SK-N-SH treated with all-trans-retinoic acid at 6 μM for 48 hours (cell line): ENCODE data around the gene TMEM212.

Experiments used
- ATAC-seq: fragments of 200-7000 bp; cut with Tn5 transposase; 3 replicates; pipeline ENCODE4 v1.9.1; 2020; ENCODE audit warnings: mild to moderate bottlenecking, moderate library complexity
- ARNTL ChIP-seq: fragments of 450-650 bp; formaldehyde crosslinking; IDR thresholded peaks from 2 replicates; pipeline ENCODE4 v1.5.0; 2020; ENCODE audit warnings: low read depth, mild to moderate bottlenecking, moderate library complexity, borderline replicate concordance
- BACH2 ChIP-seq: fragments of 250-450 bp; sonication (Bioruptor Pico); IDR thresholded peaks from 2 replicates; pipeline ENCODE4 v1.9.0; 2021; ENCODE audit warnings: mild to moderate bottlenecking, borderline replicate concordance
- CSDC2 ChIP-seq: fragments of 250-450 bp; sonication (Bioruptor Pico); IDR thresholded peaks from 2 replicates; pipeline ENCODE4 v1.5.0; 2020; ENCODE audit warnings: mild to moderate bottlenecking, moderate library complexity
- CSRNP3 ChIP-seq: fragments of 250-450 bp; sonication (Bioruptor Pico); IDR thresholded peaks from 2 replicates; pipeline ENCODE4 v1.5.1; 2021; ENCODE audit warnings: mild to moderate bottlenecking, moderate library complexity
- ESRRG ChIP-seq: fragments of 250-450 bp; sonication (Bioruptor Pico); IDR thresholded peaks from 2 replicates; pipeline ENCODE4 v1.6.1; 2021; ENCODE audit warnings: mild to moderate bottlenecking
- GLIS3 ChIP-seq: fragments of 250-450 bp; sonication (Bioruptor Pico); IDR thresholded peaks from 2 replicates; pipeline ENCODE4 v1.5.0; 2020; ENCODE audit warnings: mild to moderate bottlenecking, moderate library complexity
- ISL1 ChIP-seq: fragments of 250-450 bp; sonication (Bioruptor Pico); IDR thresholded peaks from 2 replicates; pipeline ENCODE4 v2.1.2; 2022; ENCODE audit warnings: mild to moderate bottlenecking, moderate library complexity
- OSR1 ChIP-seq: fragments of 250-450 bp; sonication (Bioruptor Pico); IDR thresholded peaks from 2 replicates; pipeline ENCODE4 v1.8.0; 2022; ENCODE audit warnings: moderate library complexity, mild to moderate bottlenecking, inconsistent platforms
- POU6F1 ChIP-seq: fragments of 250-450 bp; sonication (Bioruptor Pico); IDR thresholded peaks from 2 replicates; pipeline ENCODE4 v1.8.0; 2021; ENCODE audit warnings: low read depth, mild to moderate bottlenecking, moderate library complexity, borderline replicate concordance
- PPARA ChIP-seq: fragments of 250-450 bp; sonication (Bioruptor Pico); IDR thresholded peaks from 2 replicates; pipeline ENCODE4 v1.5.0; 2020; ENCODE audit warnings: mild to moderate bottlenecking, borderline replicate concordance
- RARB ChIP-seq: fragments of 250-450 bp; sonication (Bioruptor Pico); IDR thresholded peaks from 2 replicates; pipeline ENCODE4 v1.8.0; 2021; ENCODE audit warnings: mild to moderate bottlenecking, moderate library complexity
- SNAI2 ChIP-seq: fragments of 250-450 bp; sonication (Bioruptor Pico); IDR thresholded peaks from 2 replicates; pipeline ENCODE4 v1.5.0; 2020; ENCODE audit warnings: mild to moderate bottlenecking, moderate library complexity
- TCF4 ChIP-seq: fragments of 250-450 bp; sonication (Bioruptor Pico); IDR thresholded peaks from 2 replicates; pipeline ENCODE4 v1.8.0; 2021; ENCODE audit warnings: mild to moderate bottlenecking, moderate library complexity, borderline replicate concordance
- TOX ChIP-seq: fragments of 250-450 bp; sonication (Bioruptor Pico); IDR thresholded peaks from 2 replicates; pipeline ENCODE4 v1.8.0; 2021; ENCODE audit warnings: mild to moderate bottlenecking, moderate library complexity, borderline replicate concordance
- ZC3H10 ChIP-seq: fragments of 250-450 bp; sonication (Bioruptor Pico); IDR thresholded peaks from 2 replicates; pipeline ENCODE4 v1.5.1; 2021; ENCODE audit warnings: mild to moderate bottlenecking, moderate library complexity
- ZFP3 ChIP-seq: fragments of 250-450 bp; sonication (Bioruptor Pico); IDR thresholded peaks from 2 replicates; pipeline ENCODE4 v1.5.0; 2020; ENCODE audit warnings: mild to moderate bottlenecking, moderate library complexity
- ZFP30 ChIP-seq: fragments of 450-650 bp; formaldehyde crosslinking; IDR thresholded peaks from 2 replicates; pipeline ENCODE4 v1.5.0; 2022; ENCODE audit warnings: mild to moderate bottlenecking, moderate library complexity
- ZNF565 ChIP-seq: fragments of 450-650 bp; formaldehyde crosslinking; conservative IDR thresholded peaks from 2 replicates; pipeline ENCODE4 v1.5.0; 2020; ENCODE audit warnings: low read depth, mild to moderate bottlenecking, moderate library complexity
- ZNF70 ChIP-seq: fragments of 450-650 bp; formaldehyde crosslinking; IDR thresholded peaks from 2 replicates; pipeline ENCODE4 v1.5.0; 2020; ENCODE audit warnings: mild to moderate bottlenecking, moderate library complexity
- ZNF8 ChIP-seq: fragments of 450-650 bp; formaldehyde crosslinking; IDR thresholded peaks from 2 replicates; pipeline ENCODE4 v1.5.0; 2020; ENCODE audit warnings: mild to moderate bottlenecking, moderate library complexity
- TF ChIP-seq, protein P1 (sequence below): fragments of 250-450 bp; sonication (Bioruptor Pico); IDR thresholded peaks from 2 replicates; pipeline ENCODE4 v1.5.0; 2020; ENCODE audit warnings: mild to moderate bottlenecking, moderate library complexity
- TF ChIP-seq, protein P2 (sequence below): fragments of 250-450 bp; sonication (Bioruptor Pico); IDR thresholded peaks from 2 replicates; pipeline ENCODE4 v1.8.0; 2020; ENCODE audit warnings: mild to moderate bottlenecking, moderate library complexity, borderline replicate concordance

TMEM212 gene

GRCh38 chr3:171844873-171845272 lies 1.7 kb downstream of the TMEM212 start:
- ATAC-seq, result no peak
- TF ChIP-seq PPARA, result no peak
- TF ChIP-seq TCF4 (CRISPR knock-in tag), result no peak
- no peak for TF ChIP-seq TOX (CRISPR knock-in tag)
- TF ChIP-seq ESRRG (CRISPR knock-in tag), result no peak
- no peak for TF ChIP-seq OSR1 (CRISPR knock-in tag)
- no peak for TF ChIP-seq ZNF70 (CRISPR knock-in tag)
- no peak for TF ChIP-seq ZNF565
- no peak for TF ChIP-seq ZC3H10 (CRISPR knock-in tag)
- TF ChIP-seq ZNF8 (CRISPR knock-in tag), result no peak

- ATAC-seq, result no peak
- no peak for TF ChIP-seq ZNF565
- no peak for TF ChIP-seq BACH2
- TF ChIP-seq, protein P1, sequence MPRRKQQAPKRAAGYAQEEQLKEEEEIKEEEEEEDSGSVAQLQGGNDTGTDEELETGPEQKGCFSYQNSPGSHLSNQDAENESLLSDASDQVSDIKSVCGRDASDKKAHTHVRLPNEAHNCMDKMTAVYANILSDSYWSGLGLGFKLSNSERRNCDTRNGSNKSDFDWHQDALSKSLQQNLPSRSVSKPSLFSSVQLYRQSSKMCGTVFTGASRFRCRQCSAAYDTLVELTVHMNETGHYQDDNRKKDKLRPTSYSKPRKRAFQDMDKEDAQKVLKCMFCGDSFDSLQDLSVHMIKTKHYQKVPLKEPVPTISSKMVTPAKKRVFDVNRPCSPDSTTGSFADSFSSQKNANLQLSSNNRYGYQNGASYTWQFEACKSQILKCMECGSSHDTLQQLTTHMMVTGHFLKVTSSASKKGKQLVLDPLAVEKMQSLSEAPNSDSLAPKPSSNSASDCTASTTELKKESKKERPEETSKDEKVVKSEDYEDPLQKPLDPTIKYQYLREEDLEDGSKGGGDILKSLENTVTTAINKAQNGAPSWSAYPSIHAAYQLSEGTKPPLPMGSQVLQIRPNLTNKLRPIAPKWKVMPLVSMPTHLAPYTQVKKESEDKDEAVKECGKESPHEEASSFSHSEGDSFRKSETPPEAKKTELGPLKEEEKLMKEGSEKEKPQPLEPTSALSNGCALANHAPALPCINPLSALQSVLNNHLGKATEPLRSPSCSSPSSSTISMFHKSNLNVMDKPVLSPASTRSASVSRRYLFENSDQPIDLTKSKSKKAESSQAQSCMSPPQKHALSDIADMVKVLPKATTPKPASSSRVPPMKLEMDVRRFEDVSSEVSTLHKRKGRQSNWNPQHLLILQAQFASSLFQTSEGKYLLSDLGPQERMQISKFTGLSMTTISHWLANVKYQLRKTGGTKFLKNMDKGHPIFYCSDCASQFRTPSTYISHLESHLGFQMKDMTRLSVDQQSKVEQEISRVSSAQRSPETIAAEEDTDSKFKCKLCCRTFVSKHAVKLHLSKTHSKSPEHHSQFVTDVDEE (CRISPR knock-in tag), result no peak
- no peak for TF ChIP-seq ZFP30 (CRISPR knock-in tag)
- TF ChIP-seq TOX (CRISPR knock-in tag), result no peak
These were observed 2.5 kb downstream of the TMEM212 start for GRCh38 chr3:171845481-171846284.

GRCh38 chr3:171846597-171846996 lies 3.4 kb downstream of the TMEM212 start:
- no peak for ATAC-seq
- TF ChIP-seq ZFP3 (CRISPR knock-in tag), result no peak
- TF ChIP-seq BACH2, result no peak
- no peak for TF ChIP-seq ARNTL
- TF ChIP-seq ZNF70 (CRISPR knock-in tag), result no peak
- no peak for TF ChIP-seq GLIS3 (CRISPR knock-in tag)
- TF ChIP-seq OSR1 (CRISPR knock-in tag), result no peak
- TF ChIP-seq CSDC2, result no peak
- TF ChIP-seq ISL1, result no peak
- no peak for TF ChIP-seq ZNF8 (CRISPR knock-in tag)
- no peak for TF ChIP-seq SNAI2 (CRISPR knock-in tag)
- TF ChIP-seq ZNF565, result no peak
- TF ChIP-seq, protein P2, sequence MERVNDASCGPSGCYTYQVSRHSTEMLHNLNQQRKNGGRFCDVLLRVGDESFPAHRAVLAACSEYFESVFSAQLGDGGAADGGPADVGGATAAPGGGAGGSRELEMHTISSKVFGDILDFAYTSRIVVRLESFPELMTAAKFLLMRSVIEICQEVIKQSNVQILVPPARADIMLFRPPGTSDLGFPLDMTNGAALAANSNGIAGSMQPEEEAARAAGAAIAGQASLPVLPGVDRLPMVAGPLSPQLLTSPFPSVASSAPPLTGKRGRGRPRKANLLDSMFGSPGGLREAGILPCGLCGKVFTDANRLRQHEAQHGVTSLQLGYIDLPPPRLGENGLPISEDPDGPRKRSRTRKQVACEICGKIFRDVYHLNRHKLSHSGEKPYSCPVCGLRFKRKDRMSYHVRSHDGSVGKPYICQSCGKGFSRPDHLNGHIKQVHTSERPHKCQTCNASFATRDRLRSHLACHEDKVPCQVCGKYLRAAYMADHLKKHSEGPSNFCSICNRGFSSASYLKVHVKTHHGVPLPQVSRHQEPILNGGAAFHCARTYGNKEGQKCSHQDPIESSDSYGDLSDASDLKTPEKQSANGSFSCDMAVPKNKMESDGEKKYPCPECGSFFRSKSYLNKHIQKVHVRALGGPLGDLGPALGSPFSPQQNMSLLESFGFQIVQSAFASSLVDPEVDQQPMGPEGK, result no peak
- TF ChIP-seq RARB, result no peak
- TF ChIP-seq PPARA, result no peak
- TF ChIP-seq ZC3H10 (CRISPR knock-in tag), result no peak
- no peak for TF ChIP-seq TOX (CRISPR knock-in tag)
- no peak for TF ChIP-seq TCF4 (CRISPR knock-in tag)
- no peak for TF ChIP-seq POU6F1 (CRISPR knock-in tag)
- TF ChIP-seq, all 23 proteins: peak for 0

DNA sequence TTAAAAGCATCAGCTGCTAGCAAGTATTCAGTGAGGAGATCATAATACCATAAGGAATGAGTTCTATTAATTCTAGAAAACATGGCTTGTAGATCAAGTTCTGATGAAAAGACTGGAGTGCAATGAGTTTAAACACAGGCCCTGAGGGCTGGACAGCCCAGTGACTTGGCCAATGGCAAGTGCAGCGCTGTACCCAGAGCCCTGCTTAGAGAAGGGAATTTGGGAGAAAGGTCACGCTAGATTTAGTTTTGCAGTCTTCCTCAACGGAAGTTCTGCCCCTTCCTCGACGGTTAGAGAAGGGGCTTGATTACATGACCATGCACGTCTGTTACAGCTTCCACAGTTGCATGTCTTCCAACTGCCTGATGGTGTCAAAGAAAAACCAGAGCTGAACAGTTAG lies 4.0 kb downstream of the TMEM212 start:
- TF ChIP-seq TCF4 (CRISPR knock-in tag), result no peak
- TF ChIP-seq ZNF565, result no peak
- TF ChIP-seq TOX (CRISPR knock-in tag), result no peak
- no peak for TF ChIP-seq PPARA
- TF ChIP-seq OSR1 (CRISPR knock-in tag), result no peak
- TF ChIP-seq ESRRG (CRISPR knock-in tag), result no peak
- no peak for TF ChIP-seq CSRNP3
- no peak for TF ChIP-seq SNAI2 (CRISPR knock-in tag)
- no peak for TF ChIP-seq CSDC2
- TF ChIP-seq GLIS3 (CRISPR knock-in tag), result no peak
- TF ChIP-seq, protein P1 (CRISPR knock-in tag), result no peak
- TF ChIP-seq, protein P2, result no peak
- no peak for TF ChIP-seq ARNTL
- no peak for ATAC-seq
